ENCODE measurements around the gene NOP10.

Gene NOP10

GRCh38 chr15:34327906-34328305 lies 15.0 kb downstream of the NOP10 start:
- no peak for DNase-seq (ENCODE audit: low read depth)
- TF ChIP-seq CTCF (IDR thresholded peaks at IDR 0.05; ENCODE audit: low read length, missing control alignments) = no peak
- no peak overlapping the region for H3K4me3 ChIP-seq (replicated peaks; ENCODE audit: low read depth, low read length)

GRCh38 chr15:34325368-34325767 lies 17.6 kb downstream of the NOP10 start:
- H3K4me3 ChIP-seq (replicated peaks; ENCODE audit: low read depth, low read length) = no peak overlapping the region
- DNase-seq (ENCODE audit: low read depth) = no peak
- TF ChIP-seq CTCF (IDR thresholded peaks at IDR 0.05; ENCODE audit: low read length, missing control alignments) = no peak

- TF ChIP-seq CTCF (IDR thresholded peaks at IDR 0.05; ENCODE audit: low read length, missing control alignments) = no peak
- H3K4me3 ChIP-seq (replicated peaks; ENCODE audit: low read depth, low read length) = no peak overlapping the region
- DNase-seq (ENCODE audit: low read depth) = no peak
Observed at GRCh38 chr15:34324933-34325332, 18.0 kb downstream of the NOP10 start.

GRCh38 chr15:34323217-34323616 lies 19.7 kb downstream of the NOP10 start:
- TF ChIP-seq CTCF (IDR thresholded peaks at IDR 0.05; ENCODE audit: low read length, missing control alignments) = no peak
- no peak overlapping the region for H3K4me3 ChIP-seq (replicated peaks; ENCODE audit: low read depth, low read length)
- DNase-seq (ENCODE audit: low read depth) = no peak

GRCh38 chr15:34318277-34319079 lies 24.5 kb downstream of the NOP10 start:
- DNase-seq (ENCODE audit: low read depth) = peak; percentile 73
- H3K4me3 ChIP-seq (replicated peaks; ENCODE audit: low read depth, low read length) = peak overlapping the region; percentile 57

GRCh38 chr15:34314491-34315490 lies 28.1 kb downstream of the NOP10 start:
- no peak overlapping the region for H3K4me3 ChIP-seq (replicated peaks; ENCODE audit: low read depth, low read length)
- DNase-seq (ENCODE audit: low read depth) = no peak
- TF ChIP-seq CTCF (IDR thresholded peaks at IDR 0.05; ENCODE audit: low read length, missing control alignments) = no peak

More at GRCh38 chr15:34318277-34319079, 24.5 kb downstream of the NOP10 start:
- no peak for TF ChIP-seq CTCF (IDR thresholded peaks at IDR 0.05; ENCODE audit: low read length, missing control alignments)
